B cell (primary cell): ENCODE measurements around the gene IGF1R. TPM values are rescaled to one million over a fixed set of nuclear protein-coding genes. Genes with fewer than 3 reads are reported as not detected.

ENCODE experiments used
- ATAC-seq: fragments of 200-7000 bp; cut with Tn5 transposase; one replicate; pipeline ENCODE4 v1.10.0; 2021; ENCODE audit warnings: low read depth, mild to moderate bottlenecking, moderate number of reproducible peaks, moderate library complexity
- CTCF ChIA-PET: fragments of 350-600 bp; sonication (Branson Sonifier 250); formaldehyde crosslinking; loops from one replicate; lab custom pipeline; 2021; ENCODE audit warnings: antibody characterized with exemption, inconsistent platforms; lab: Charles Lee
- POLR2A ChIA-PET: fragments of 350-600 bp; sonication (Branson Sonifier 250); formaldehyde crosslinking; loops from one replicate; lab custom pipeline; 2021; ENCODE audit warnings: antibody characterized with exemption; lab: Charles Lee
- DNase-seq: peaks from one replicate; pipeline ENCODE4 v3.0.0; 2013
- H2AFZ ChIP-seq: 2 replicates; pipeline ENCODE4 v1.6.1; 2012; ENCODE audit warnings: mild to moderate bottlenecking, low read depth, low read length; ENCODE audit not compliant: insufficient read depth, poor library complexity, severe bottlenecking
- H3K27ac ChIP-seq, 2 donors: 1 replicate in 1 of 2; 2 replicates in 1 of 2; pipeline ENCODE4 v1.5.1; 2012 to 2013; ENCODE audit warnings: low read length in 2 of 2, mild to moderate bottlenecking in 2 of 2, moderate library complexity in 1 of 2
- H3K27me3 ChIP-seq, 4 experiments: fragments of 200-600 bp in 1 of 4; sonication (generic) in 1 of 4; replicated peaks in 1 of 4; 1 replicate in 2 of 4; 2 replicates in 2 of 4; pipeline versions ENCODE4 v1.6.1 to v1.7.0; 2013 to 2016; ENCODE audit warnings: low read length in 3 of 4, mild to moderate bottlenecking in 2 of 4, mixed read lengths in 1 of 4, moderate library complexity in 1 of 4; ENCODE audit not compliant: insufficient read depth in 4 of 4, control insufficient read depth in 3 of 4; ENCODE audit errors: control extremely low read depth in 1 of 4
- H3K36me3 ChIP-seq, 2 experiments: replicated peaks in 1 of 2; 1 replicate in 1 of 2; 2 replicates in 1 of 2; pipeline versions ENCODE4 v1.6.1 to v1.7.1; 2013; ENCODE audit warnings: low read length in 1 of 2; ENCODE audit not compliant: insufficient read depth in 2 of 2, control insufficient read depth in 1 of 2; ENCODE audit errors: control extremely low read depth in 1 of 2, extremely low read depth in 1 of 2
- H3K4me1 ChIP-seq, 2 donors: fragments of 200-600 bp in 1 of 2; sonication (generic) in 1 of 2; 1 replicate in 1 of 2; 2 replicates in 1 of 2; pipeline versions ENCODE4 v1.5.1 to v1.6.1; 2013 to 2017; ENCODE audit warnings: low read length in 2 of 2; ENCODE audit not compliant: control insufficient read depth in 2 of 2, insufficient read depth in 2 of 2
- H3K4me2 ChIP-seq: replicated peaks from 2 replicates; pipeline ENCODE3; 2012; ENCODE audit warnings: mild to moderate bottlenecking, low read depth, low read length; ENCODE audit not compliant: poor library complexity, severe bottlenecking
- H3K4me3 ChIP-seq, 5 experiments: fragments of 200-600 bp in 1 of 5; sonication (generic) in 1 of 5; 1 replicate in 3 of 5; 2 replicates in 2 of 5; pipeline versions ENCODE4 v1.5.1 to v1.7.0; 2011 to 2016; ENCODE audit warnings: low read length in 4 of 5, mild to moderate bottlenecking in 4 of 5, low read depth in 2 of 5, control low read depth in 1 of 5, moderate library complexity in 1 of 5; ENCODE audit not compliant: insufficient read depth in 1 of 5; ENCODE audit errors: control extremely low read depth in 1 of 5, extremely low read depth in 1 of 5
- H3K79me2 ChIP-seq: fragments of 200-600 bp; sonication (generic); one replicate; pipeline ENCODE4 v1.6.0; 2016; ENCODE audit warnings: low read length; ENCODE audit not compliant: control insufficient read depth, insufficient read depth
- H3K9ac ChIP-seq: fragments of 200-600 bp; sonication (generic); 2 replicates; pipeline ENCODE4 v1.6.1; 2017; ENCODE audit warnings: mild to moderate bottlenecking, low read length, moderate library complexity
- H3K9me3 ChIP-seq, 3 donors: one replicate each; pipeline versions ENCODE4 v1.6.1 to v1.7.1; 2013; ENCODE audit warnings: low read length in 2 of 3; ENCODE audit not compliant: control insufficient read depth in 2 of 3, insufficient read depth in 1 of 3; ENCODE audit errors: control extremely low read depth in 1 of 3
- H4K20me1 ChIP-seq: 2 replicates; pipeline ENCODE4 v1.6.0; 2012; ENCODE audit warnings: mild to moderate bottlenecking, low read length; ENCODE audit not compliant: insufficient read depth, control insufficient read depth, poor library complexity, severe bottlenecking
- H3K27ac Mint-ChIP-seq: one replicate; pipeline ENCODE4 v1.8.0; 2021; ENCODE audit warnings: mixed read lengths
- H3K27me3 Mint-ChIP-seq: one replicate; pipeline ENCODE4 v1.8.0; 2021; ENCODE audit warnings: mixed read lengths
- H3K4me1 Mint-ChIP-seq: one replicate; pipeline ENCODE4 v1.8.0; 2021; ENCODE audit warnings: mixed read lengths
- H3K4me3 Mint-ChIP-seq: one replicate; pipeline ENCODE4 v1.8.0; 2021; ENCODE audit warnings: mixed read lengths
- H3K9me3 Mint-ChIP-seq: one replicate; pipeline ENCODE4 v1.8.0; 2022; ENCODE audit warnings: mixed read lengths; ENCODE audit not compliant: insufficient read depth
- CTCF ChIP-seq: fragments of 200-600 bp; IDR thresholded peaks from one replicate; pipeline ENCODE4 v1.8.0; 2022; ENCODE audit warnings: antibody characterized with exemption, mild to moderate bottlenecking
- EZH2 ChIP-seq: IDR thresholded peaks from 2 replicates; pipeline ENCODE4 v1.6.1; 2012; ENCODE audit warnings: borderline replicate concordance, low read depth, mild to moderate bottlenecking, moderate library complexity, low read length; ENCODE audit not compliant: insufficient read depth, poor library complexity, severe bottlenecking
- WGBS: methylation state at CpG from one replicate; pipeline ENCODE4 v1.1.5; 2013; ENCODE audit warnings: missing lambda C conversion rate; ENCODE audit not compliant: insufficient coverage; 5-methylcytosine and 5-hydroxymethylcytosine counted together
- intact Hi-C: fragments of 100-400 bp; cut with micrococcal nuclease; formaldehyde crosslinking; loops from one replicate; pipeline ENCODE4 v1.10.0; 2022
- polyA plus RNA-seq: library from polyadenylated mRNA; depleted of rRNA; stranded (reverse); fragments of >200 nt; gene quantifications from 2 replicates; pipeline ENCODE4 v1.2.3, GENCODE V29; 2012
- total RNA-seq, 2 donors: library from RNA; stranded (reverse); fragments of 120-200 nt in 1 of 2; gene quantifications; 1 replicate in 1 of 2; 2 replicates in 1 of 2; pipeline versions ENCODE4 v1.2.3 to v1.2.4, GENCODE V29; 2013 to 2022

Gene IGF1R
- total and polyA plus RNA-seq, 2 donors (not counting 1 experiment from before 2014, with no cell fraction given), result 5.4 to 23.1 TPM

- intact Hi-C loops, result no loop called here
- CTCF ChIA-PET, result interaction anchor here (2.4 kb wide), 1 partner anchor 9 kb away, joined by 7 read pairs; no protein-coding TSS in a partner anchor
Observed at GRCh38 chr15:98769867-98770266, 121.5 kb downstream of the IGF1R start.

GRCh38 chr15:98770984-98771383 is 122.6 kb downstream of the IGF1R start:
- Histone ChIP-seq H3K4me2 (no peak overlapping the region), H3K79me2 (peaks cover 9% of the 10 kb centered on the region), H2AFZ (no peak overlapping the region), H3K9ac (no peak overlapping the region), H3K27me3 (no peaks in the 10 kb centered on the region), H3K4me3 (no peak overlapping the region), H3K36me3 (no peaks in the 10 kb centered on the region), H3K9me3 (no peaks in the 10 kb centered on the region), H3K4me1 (peaks cover 4 to 8% of the 10 kb centered on the region in 2 donors), H3K27ac (no peak overlapping the region), H4K20me1 (no peaks in the 10 kb centered on the region)
- H3K4me1 Mint-ChIP-seq, result peaks cover 7% of the 10 kb centered on the region
- TF ChIP-seq CTCF, result no peak
- no peak for TF ChIP-seq EZH2
- ChIA-PET CTCF (no interaction called here), POLR2A (no interaction called here)
- peaks cover 11% of the 10 kb centered on the region for H3K27me3 Mint-ChIP-seq
- no peak overlapping the region for H3K27ac Mint-ChIP-seq
- no peak overlapping the region for H3K4me3 Mint-ChIP-seq
- DNase-seq (no peak), ATAC-seq (no peak)
- H3K9me3 Mint-ChIP-seq, result no peaks in the 10 kb centered on the region
- intact Hi-C loops, result no loop called here
- no CpG with 5 or more reads among the region's 3 CpGs for WGBS

More at GRCh38 chr15:98769867-98770266, 121.5 kb downstream of the IGF1R start:
- TF ChIP-seq CTCF (no peak), EZH2 (no peak)
- H3K27me3 Mint-ChIP-seq, result peaks cover 8% of the 10 kb centered on the region
- ATAC-seq (no peak), DNase-seq (no peak)
- no peaks in the 10 kb centered on the region for H3K9me3 Mint-ChIP-seq
- Histone ChIP-seq H3K36me3 (no peaks in the 10 kb centered on the region), H3K4me2 (no peak overlapping the region), H4K20me1 (no peaks in the 10 kb centered on the region), H3K9ac (no peak overlapping the region), H3K27me3 (no peaks in the 10 kb centered on the region), H3K27ac (no peak overlapping the region), H3K4me1 (no peaks in the 10 kb centered on the region), H3K9me3 (no peaks in the 10 kb centered on the region), H3K4me3 (no peak overlapping the region), H3K79me2 (peaks cover 11% of the 10 kb centered on the region), H2AFZ (no peak overlapping the region)
- WGBS, result 78% methylated on average over 6 of the region's 6 CpGs
- H3K27ac Mint-ChIP-seq, result no peak overlapping the region
- H3K4me3 Mint-ChIP-seq, result no peak overlapping the region
- POLR2A ChIA-PET, result no interaction called here
- peaks cover 3% of the 10 kb centered on the region for H3K4me1 Mint-ChIP-seq
